ENCODE results near the gene SIX4. TPM values are rescaled to one million over a fixed set of nuclear protein-coding genes. Genes with fewer than 3 reads are reported as not detected.
"Not testable (repeated sequence)": the region's sequence is repeated elsewhere in the genome, so short reads cannot be mapped to it uniquely, and the experiment has no call there.

The SIX4 gene
- total and polyA plus RNA-seq, 9 of the 15 experiments (the other 6 are each of a cell fraction or from before 2014, with no cell fraction given), result 0.77 to 8.6 (median 5.6) TPM

DNA sequence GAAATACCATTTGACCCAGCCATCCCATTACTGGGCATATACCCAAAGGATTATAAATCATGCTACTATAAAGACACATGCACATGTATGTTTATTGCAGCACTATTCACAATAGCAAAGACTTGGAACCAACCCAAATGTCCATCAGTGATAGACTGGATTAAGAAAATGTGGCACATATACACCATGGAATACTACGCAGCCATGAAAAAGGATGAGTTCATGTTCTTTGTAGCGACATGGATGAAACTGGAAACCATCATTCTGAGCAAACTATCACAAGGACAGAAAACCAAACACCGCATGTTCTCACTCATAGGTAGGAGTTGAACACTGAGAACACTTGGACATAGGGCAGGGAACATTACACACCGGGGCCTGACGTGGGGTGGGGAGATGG, 7.1 kb upstream of the SIX4 start:
- not testable (repeated sequence) for ATAC-seq

DNA sequence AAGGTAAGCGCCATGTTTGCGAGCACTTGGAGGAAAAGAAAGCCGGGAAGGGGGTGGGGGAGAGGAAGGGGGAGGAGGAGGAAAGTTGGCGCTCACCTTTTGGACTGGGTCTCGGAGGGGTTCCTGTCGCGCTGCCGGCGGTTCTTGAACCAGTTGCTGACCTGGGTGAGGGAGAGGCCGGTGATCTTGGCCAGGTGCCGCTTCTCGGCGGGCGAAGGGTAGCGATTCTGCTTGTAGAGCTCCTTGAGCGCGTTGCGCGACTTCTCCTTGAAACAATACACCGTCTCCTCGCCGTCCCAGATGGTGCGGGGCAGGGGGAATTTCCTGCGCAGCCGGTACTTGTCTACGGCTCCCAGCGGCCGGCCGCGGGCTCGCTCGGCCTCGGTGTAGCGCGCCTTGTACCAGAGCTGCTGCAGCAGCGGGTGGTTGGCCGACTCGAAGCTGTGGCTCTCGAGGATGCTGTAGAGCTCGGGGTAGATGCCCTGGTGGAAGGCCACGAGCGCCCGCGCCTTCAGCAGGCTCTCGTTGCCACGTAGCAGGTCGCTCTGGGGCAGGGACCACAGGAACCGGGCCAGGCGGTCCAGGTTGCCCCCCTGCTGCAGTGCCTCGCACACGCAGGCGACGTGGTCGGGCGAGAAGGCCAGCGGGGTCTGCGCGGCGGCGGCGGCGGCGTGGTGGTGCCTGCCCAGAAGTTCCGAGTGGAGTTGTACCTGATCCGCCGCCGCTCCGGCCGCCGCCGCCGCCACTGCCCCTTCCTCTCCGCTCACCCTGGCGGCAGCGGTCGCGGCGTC, 840 bp downstream of the SIX4 start:
- Histone ChIP-seq H3K36me3 (ENCODE audit: control insufficient read depth, insufficient read depth, low read length) (peaks cover 27% of the 10 kb centered on the region), H3K79me2 (ENCODE audit: control insufficient read depth, insufficient read depth, low read length) (peaks cover 47% of the 10 kb centered on the region), H4K20me1 (replicated peaks; ENCODE audit: control insufficient read depth, insufficient read depth, low read length) (0 out of 2 replicates have a peak, but pooled peaks cover 4% of the 10 kb centered on the region), H3K9me3 (replicated peaks; ENCODE audit: control insufficient read depth, insufficient read depth, low read depth, low read length) (no peaks in the 10 kb centered on the region), H3K9ac (ENCODE audit: insufficient read depth in 1 of 2, low read depth in 2 of 2, low read length in 2 of 2) (peak overlapping the region; percentile 78 to 98), H3K27ac (ENCODE audit: extremely low read depth, low read depth, low read length) (peak overlapping the region; percentile 81), H2AFZ (ENCODE audit: low read depth, low read length) (peak overlapping the region; percentile 89), H3K4me3 (peak overlapping the region; percentile 67), H3K4me1 (replicated peaks in 1 of 2; ENCODE audit: control insufficient read depth in 2 of 2, insufficient read depth in 2 of 2, low read length in 2 of 2) (peaks cover 3 to 27% of the 10 kb centered on the region in 2 experiments; a peak in 4 of 5 replicates), H3K4me2 (ENCODE audit: insufficient read depth, low read length) (peak overlapping the region; percentile 88), H3K27me3 (ENCODE audit: control insufficient read depth in 2 of 2, insufficient read depth in 2 of 2, low read length in 2 of 2) (no peaks in the 10 kb centered on the region), H3K9me1 (ENCODE audit: control insufficient read depth, insufficient read depth, low read length) (no peaks in the 10 kb centered on the region)
- intact Hi-C loops (cut with micrococcal nuclease) (loop anchor here (5.0 kb wide), 2 partner anchors 264 to 304 kb away; no protein-coding TSS in a partner anchor), in situ Hi-C loops (cut with MboI) (no loop called here)
- ATAC-seq, result peak; percentile 53
- 2% methylated on average over 9 of the region's 78 CpGs for WGBS (ENCODE audit: insufficient coverage, low coverage, missing lambda C conversion rate)
- CTCF ChIA-PET (ENCODE audit: low intra/inter-chr PET ratio), result no interaction called here
- no peak for FAIRE-seq
- TSS peak; percentile 77 for BruUV-seq (replicated peaks)
- peak; percentile 13 to 41 (median 15) for DNase-seq (ENCODE audit: extremely low read depth in 1 of 4, low spot score in 3 of 4)
- POLR2A ChIA-PET, result interaction anchor here (0.6 to 1.9 kb wide), 7 partner anchors 9 to 1542 kb away, joined by 3 to 9 read pairs (median 3); no protein-coding TSS in a partner anchor
- TF ChIP-seq CCNT2 (IDR thresholded peaks at IDR 0.05; ENCODE audit: borderline replicate concordance, extremely low read depth, insufficient read length, low read depth, low read length), result peak; percentile 16
- TF ChIP-seq EHMT2 (IDR thresholded peaks at IDR 0.05), result no peak
- TF ChIP-seq ZFX (CRISPR knock-in tag; IDR thresholded peaks at IDR 0.05), result peak; percentile 76
- TF ChIP-seq SAFB (IDR thresholded peaks at IDR 0.05; ENCODE audit: borderline replicate concordance, low read depth, low read length), result 0 out of 2 replicates have a peak, but pooled peaks have one; percentile 11
- no peak for TF ChIP-seq SETDB1 (IDR thresholded peaks at IDR 0.05; ENCODE audit: low read length)
- TF ChIP-seq KDM5B (IDR thresholded peaks at IDR 0.05; ENCODE audit: insufficient replicate concordance, low read depth, low read length), result peak; percentile 31
- TF ChIP-seq MAZ (CRISPR knock-in tag; conservative IDR thresholded peaks at IDR 0.05 in 1 of 2, IDR thresholded peaks at IDR 0.05 in 1 of 2), result peak in 1 of 2 experiments; percentile 37; a peak in 2 of 4 replicates
- TF ChIP-seq, protein P1, sequence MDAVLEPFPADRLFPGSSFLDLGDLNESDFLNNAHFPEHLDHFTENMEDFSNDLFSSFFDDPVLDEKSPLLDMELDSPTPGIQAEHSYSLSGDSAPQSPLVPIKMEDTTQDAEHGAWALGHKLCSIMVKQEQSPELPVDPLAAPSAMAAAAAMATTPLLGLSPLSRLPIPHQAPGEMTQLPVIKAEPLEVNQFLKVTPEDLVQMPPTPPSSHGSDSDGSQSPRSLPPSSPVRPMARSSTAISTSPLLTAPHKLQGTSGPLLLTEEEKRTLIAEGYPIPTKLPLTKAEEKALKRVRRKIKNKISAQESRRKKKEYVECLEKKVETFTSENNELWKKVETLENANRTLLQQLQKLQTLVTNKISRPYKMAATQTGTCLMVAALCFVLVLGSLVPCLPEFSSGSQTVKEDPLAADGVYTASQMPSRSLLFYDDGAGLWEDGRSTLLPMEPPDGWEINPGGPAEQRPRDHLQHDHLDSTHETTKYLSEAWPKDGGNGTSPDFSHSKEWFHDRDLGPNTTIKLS (IDR thresholded peaks at IDR 0.05; ENCODE audit: borderline replicate concordance, low read depth), result peak; percentile 54; the same call in 1 of the 2 replicates
- TF ChIP-seq, protein P2, sequence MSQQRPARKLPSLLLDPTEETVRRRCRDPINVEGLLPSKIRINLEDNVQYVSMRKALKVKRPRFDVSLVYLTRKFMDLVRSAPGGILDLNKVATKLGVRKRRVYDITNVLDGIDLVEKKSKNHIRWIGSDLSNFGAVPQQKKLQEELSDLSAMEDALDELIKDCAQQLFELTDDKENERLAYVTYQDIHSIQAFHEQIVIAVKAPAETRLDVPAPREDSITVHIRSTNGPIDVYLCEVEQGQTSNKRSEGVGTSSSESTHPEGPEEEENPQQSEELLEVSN (IDR thresholded peaks at IDR 0.05; ENCODE audit: borderline replicate concordance in 1 of 2, extremely low read depth in 1 of 2, insufficient read depth in 1 of 2, insufficient read length in 1 of 2, low read depth in 1 of 2, low read length in 1 of 2, poor library complexity in 1 of 2, severe bottlenecking in 1 of 2), result peak in 1 of 2 experiments; percentile 32

More for the DNA sequence above, 7.1 kb upstream of the SIX4 start:
- POLR2A ChIA-PET; BruUV-seq (replicated peaks); H4K20me1 ChIP-seq (replicated peaks; ENCODE audit: control insufficient read depth, insufficient read depth, low read length); H2AFZ ChIP-seq (ENCODE audit: low read depth, low read length); H3K4me1 ChIP-seq (replicated peaks in 1 of 2; ENCODE audit: control insufficient read depth in 2 of 2, insufficient read depth in 2 of 2, low read length in 2 of 2); H3K27me3 ChIP-seq (ENCODE audit: control insufficient read depth in 2 of 2, insufficient read depth in 2 of 2, low read length in 2 of 2); DNase-seq (ENCODE audit: extremely low read depth in 1 of 4, low spot score in 3 of 4); CTCF ChIA-PET (ENCODE audit: low intra/inter-chr PET ratio); H3K36me3 ChIP-seq (ENCODE audit: control insufficient read depth, insufficient read depth, low read length); H3K4me3 ChIP-seq; FAIRE-seq; in situ Hi-C loops (cut with MboI); H3K9ac ChIP-seq (ENCODE audit: insufficient read depth in 1 of 2, low read depth in 2 of 2, low read length in 2 of 2); H3K27ac ChIP-seq (ENCODE audit: extremely low read depth, low read depth, low read length); H3K9me1 ChIP-seq (ENCODE audit: control insufficient read depth, insufficient read depth, low read length); H3K9me3 ChIP-seq (replicated peaks; ENCODE audit: control insufficient read depth, insufficient read depth, low read depth, low read length); H3K4me2 ChIP-seq (ENCODE audit: insufficient read depth, low read length); intact Hi-C loops (cut with micrococcal nuclease): not testable (repeated sequence)
- peak; percentile 76 for TF ChIP-seq BCOR (IDR thresholded peaks at IDR 0.05)
- TF ChIP-seq ZNF146 (CRISPR knock-in tag; IDR thresholded peaks at IDR 0.05; ENCODE audit: unreplicated experiment), result peak; percentile 87
- H3K79me2 ChIP-seq (ENCODE audit: control insufficient read depth, insufficient read depth, low read length), result peaks cover 17% of the 10 kb centered on the region
- 56% methylated on average over 5 of the region's 5 CpGs for WGBS (ENCODE audit: insufficient coverage, low coverage, missing lambda C conversion rate)

All from K562 (cell line).